Mesendoderm (in vitro differentiated cells): ENCODE data around the gene ZSCAN32.

ENCODE experiments used
- DNase-seq: peaks from one replicate; pipeline ENCODE4 v3.0.0; 2013
- H2AK5ac ChIP-seq: 2 replicates; pipeline ENCODE4 v1.6.1; 2013; ENCODE audit warnings: low read length, inconsistent platforms
- H2BK120ac ChIP-seq: 2 replicates; pipeline ENCODE4 v1.6.1; 2013; ENCODE audit warnings: low read depth, mild to moderate bottlenecking, low read length, moderate library complexity, mixed read lengths
- H2BK15ac ChIP-seq: replicated peaks from 2 replicates; pipeline ENCODE4 v1.6.1; 2013; ENCODE audit warnings: low read depth, mild to moderate bottlenecking, moderate library complexity
- H2BK5ac ChIP-seq: 2 replicates; pipeline ENCODE4 v1.6.1; 2013; ENCODE audit warnings: low read length, inconsistent platforms
- H3K18ac ChIP-seq: 2 replicates; pipeline ENCODE4 v1.6.1; 2013; ENCODE audit warnings: mild to moderate bottlenecking, low read length, mixed read lengths
- H3K23ac ChIP-seq: one replicate; pipeline ENCODE4 v1.6.1; 2013; ENCODE audit warnings: low read length
- H3K27ac ChIP-seq: 2 replicates; pipeline ENCODE4 v1.5.1; 2013; ENCODE audit warnings: low read depth, mild to moderate bottlenecking, inconsistent platforms, low read length, moderate library complexity
- H3K27me3 ChIP-seq: 2 replicates; pipeline ENCODE4 v1.6.1; 2013; ENCODE audit warnings: low read length, control low read depth, mild to moderate bottlenecking, inconsistent platforms; ENCODE audit not compliant: insufficient read depth, poor library complexity
- H3K36me3 ChIP-seq: 2 replicates; pipeline ENCODE4 v1.6.1; 2013; ENCODE audit warnings: low read length, inconsistent platforms; ENCODE audit not compliant: control insufficient read depth, insufficient read depth
- H3K4ac ChIP-seq: one replicate; pipeline ENCODE4 v1.6.1; 2013; ENCODE audit warnings: low read depth, mild to moderate bottlenecking, low read length, moderate library complexity
- H3K4me1 ChIP-seq: 2 replicates; pipeline ENCODE4 v1.6.1; 2013; ENCODE audit warnings: low read depth, low read length, inconsistent platforms; ENCODE audit not compliant: control insufficient read depth
- H3K4me2 ChIP-seq: 2 replicates; pipeline ENCODE4 v1.6.1; 2013; ENCODE audit warnings: low read length
- H3K4me3 ChIP-seq: 2 replicates; pipeline ENCODE4 v1.5.1; 2013; ENCODE audit warnings: mild to moderate bottlenecking, low read length
- H3K56ac ChIP-seq: one replicate; pipeline ENCODE4 v1.6.1; 2013; ENCODE audit warnings: low read length
- H3K79me1 ChIP-seq: 2 replicates; pipeline ENCODE4 v1.6.1; 2013; ENCODE audit warnings: low read length, inconsistent platforms
- H3K79me2 ChIP-seq: 2 replicates; pipeline ENCODE4 v1.6.1; 2013; ENCODE audit warnings: mild to moderate bottlenecking, low read length; ENCODE audit not compliant: control insufficient read depth, insufficient read depth
- H3K9ac ChIP-seq: 2 replicates; pipeline ENCODE4 v1.6.1; 2013; ENCODE audit warnings: low read length, inconsistent platforms
- H4K5ac ChIP-seq: one replicate; pipeline ENCODE4 v1.6.1; 2013; ENCODE audit warnings: low read length
- H4K8ac ChIP-seq: one replicate; pipeline ENCODE4 v1.6.1; 2013; ENCODE audit warnings: low read depth, mild to moderate bottlenecking, control low read depth, low read length, moderate library complexity
- WGBS: extraction: QIAGEN DNeasy Blood & Tissue Kit; methylation state at CpG from one replicate; pipeline ENCODE4 v1.1.7; 2013; ENCODE audit warnings: low lambda C conversion rate, missing lambda C conversion rate; ENCODE audit not compliant: insufficient coverage; ENCODE audit errors: extremely low coverage; 5-methylcytosine and 5-hydroxymethylcytosine counted together

Gene ZSCAN32

DNA sequence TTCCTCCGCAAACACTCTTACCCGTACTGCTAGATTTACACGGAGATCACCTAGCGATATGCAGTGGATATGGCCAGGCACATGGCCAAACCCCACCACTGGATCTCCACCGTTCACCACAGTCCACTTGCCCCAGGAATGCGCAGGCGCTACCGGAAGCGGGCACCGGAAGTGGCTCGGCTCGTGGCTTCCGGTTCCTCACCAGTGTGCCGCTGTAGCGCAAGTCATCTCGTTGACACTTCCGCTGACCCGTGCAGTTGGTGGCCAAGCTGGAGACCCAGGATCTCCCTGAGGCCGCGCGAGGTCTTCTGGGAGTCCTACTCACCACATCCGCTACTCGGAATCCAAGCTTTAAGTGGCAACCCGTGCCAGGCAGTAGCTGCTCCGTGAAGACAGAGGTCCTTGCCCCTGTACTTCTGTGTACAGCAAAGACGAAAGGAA lies 31.0 kb upstream of the ZSCAN32 start:
- Histone ChIP-seq H2BK5ac (no peak overlapping the region), H3K27me3 (no peaks in the 10 kb centered on the region), H4K5ac (no peak overlapping the region), H3K56ac (no peak overlapping the region), H3K4me3 (no peak overlapping the region), H2BK15ac (no peak overlapping the region), H3K9ac (no peak overlapping the region), H3K79me1 (no peaks in the 10 kb centered on the region), H3K36me3 (no peaks in the 10 kb centered on the region), H3K27ac (no peak overlapping the region), H3K18ac (no peak overlapping the region), H3K4me2 (no peak overlapping the region), H2AK5ac (no peak overlapping the region), H3K4ac (no peak overlapping the region), H3K23ac (no peak overlapping the region), H3K4me1 (no peaks in the 10 kb centered on the region), H4K8ac (no peak overlapping the region), H2BK120ac (no peak overlapping the region), H3K79me2 (no peaks in the 10 kb centered on the region)
- WGBS: no CpG with 5 or more reads among the region's 26 CpGs
- no peak for DNase-seq

DNA sequence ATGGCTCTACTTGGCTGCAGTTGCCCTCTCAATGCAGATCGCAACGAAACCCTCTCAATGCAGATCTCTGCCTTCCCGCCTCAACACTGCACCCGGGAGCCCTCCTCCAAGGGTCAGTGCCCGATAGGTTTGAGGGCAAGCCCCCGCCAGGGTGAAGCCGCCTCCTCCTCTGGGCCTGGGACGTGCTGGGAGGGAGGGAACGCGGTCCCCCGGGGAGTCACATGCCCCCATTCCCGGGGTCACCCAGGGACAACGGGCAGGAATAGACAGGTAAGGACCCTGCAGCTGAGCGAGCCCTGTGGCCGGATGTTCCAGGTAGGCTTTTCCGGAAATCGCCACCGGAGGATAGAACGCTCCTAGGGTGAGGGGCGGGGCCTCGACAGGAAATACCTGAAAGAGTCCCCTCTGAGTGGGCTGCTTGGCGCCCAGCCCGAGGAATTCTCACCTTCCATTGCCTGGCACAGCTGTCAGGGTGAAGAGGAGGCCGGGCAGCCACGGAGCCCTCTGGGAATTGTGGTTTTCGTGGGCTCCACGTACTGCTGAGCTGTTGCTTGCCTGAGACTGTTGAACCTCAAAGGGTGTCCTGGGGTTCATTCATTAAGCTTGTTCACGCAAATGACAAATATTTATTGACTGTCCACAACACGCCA lies 13.1 kb upstream of the ZSCAN32 start:
- Histone ChIP-seq H2BK15ac (no peak overlapping the region), H3K79me2 (no peaks in the 10 kb centered on the region), H3K9ac (no peak overlapping the region), H3K4me2 (no peak overlapping the region), H4K8ac (no peak overlapping the region), H3K56ac (no peak overlapping the region), H3K4me1 (no peaks in the 10 kb centered on the region), H3K18ac (no peak overlapping the region), H3K36me3 (peaks cover 1% of the 10 kb centered on the region), H3K27me3 (no peaks in the 10 kb centered on the region), H4K5ac (no peak overlapping the region), H2BK5ac (no peak overlapping the region), H3K23ac (no peak overlapping the region), H3K79me1 (no peaks in the 10 kb centered on the region), H2AK5ac (no peak overlapping the region), H3K4me3 (no peak overlapping the region), H3K4ac (no peak overlapping the region), H3K27ac (no peak overlapping the region), H2BK120ac (no peak overlapping the region)
- WGBS: no CpG with 5 or more reads among the region's 29 CpGs
- DNase-seq: peak; percentile 11

DNA sequence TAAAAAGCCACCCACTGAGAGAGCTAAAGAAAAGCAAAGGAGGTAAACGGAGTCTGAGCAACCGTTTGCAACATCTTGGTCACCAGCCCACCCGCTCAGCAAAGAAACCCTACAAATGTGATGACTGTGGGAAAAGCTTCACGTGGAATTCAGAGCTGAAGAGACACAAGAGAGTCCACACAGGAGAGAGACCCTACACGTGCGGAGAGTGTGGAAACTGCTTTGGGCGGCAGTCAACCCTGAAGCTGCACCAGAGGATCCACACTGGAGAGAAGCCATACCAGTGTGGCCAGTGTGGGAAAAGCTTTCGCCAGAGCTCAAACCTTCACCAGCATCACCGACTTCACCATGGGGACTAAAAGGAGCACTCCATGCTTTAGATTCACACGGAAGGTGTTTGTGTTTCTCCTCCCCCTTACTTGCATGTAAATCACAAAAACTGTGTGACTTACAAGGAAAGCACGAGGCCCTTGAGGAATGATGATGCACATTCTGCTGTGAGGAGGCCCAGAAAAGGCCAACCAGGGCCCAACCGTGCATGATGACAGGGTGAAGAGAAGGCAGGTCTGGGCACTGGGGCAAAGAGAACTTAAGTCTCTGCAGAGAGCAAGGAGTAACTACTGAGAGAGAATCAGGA lies 7.9 kb upstream of the ZSCAN32 start:
- DNase-seq: no peak
- no peaks in the 10 kb centered on the region for H3K27me3 ChIP-seq
- H3K23ac ChIP-seq: no peak overlapping the region
- no peak overlapping the region for H2BK15ac ChIP-seq
- no peaks in the 10 kb centered on the region for H3K79me2 ChIP-seq
- no peak overlapping the region for H3K4ac ChIP-seq
- H3K36me3 ChIP-seq: peaks cover 8% of the 10 kb centered on the region
- H3K4me1 ChIP-seq: no peaks in the 10 kb centered on the region
- H2AK5ac ChIP-seq: no peak overlapping the region
- H2BK5ac ChIP-seq: no peak overlapping the region
- H3K4me2 ChIP-seq: no peak overlapping the region
- WGBS: no CpG with 5 or more reads among the region's 12 CpGs
- no peak overlapping the region for H3K18ac ChIP-seq
- H4K8ac ChIP-seq: no peak overlapping the region
- no peak overlapping the region for H3K56ac ChIP-seq
- peaks cover 4% of the 10 kb centered on the region for H3K79me1 ChIP-seq
- H4K5ac ChIP-seq: no peak overlapping the region
- H3K4me3 ChIP-seq: peak overlapping the region; percentile 59
- H2BK120ac ChIP-seq: no peak overlapping the region
- no peak overlapping the region for H3K9ac ChIP-seq
- H3K27ac ChIP-seq: no peak overlapping the region

DNA sequence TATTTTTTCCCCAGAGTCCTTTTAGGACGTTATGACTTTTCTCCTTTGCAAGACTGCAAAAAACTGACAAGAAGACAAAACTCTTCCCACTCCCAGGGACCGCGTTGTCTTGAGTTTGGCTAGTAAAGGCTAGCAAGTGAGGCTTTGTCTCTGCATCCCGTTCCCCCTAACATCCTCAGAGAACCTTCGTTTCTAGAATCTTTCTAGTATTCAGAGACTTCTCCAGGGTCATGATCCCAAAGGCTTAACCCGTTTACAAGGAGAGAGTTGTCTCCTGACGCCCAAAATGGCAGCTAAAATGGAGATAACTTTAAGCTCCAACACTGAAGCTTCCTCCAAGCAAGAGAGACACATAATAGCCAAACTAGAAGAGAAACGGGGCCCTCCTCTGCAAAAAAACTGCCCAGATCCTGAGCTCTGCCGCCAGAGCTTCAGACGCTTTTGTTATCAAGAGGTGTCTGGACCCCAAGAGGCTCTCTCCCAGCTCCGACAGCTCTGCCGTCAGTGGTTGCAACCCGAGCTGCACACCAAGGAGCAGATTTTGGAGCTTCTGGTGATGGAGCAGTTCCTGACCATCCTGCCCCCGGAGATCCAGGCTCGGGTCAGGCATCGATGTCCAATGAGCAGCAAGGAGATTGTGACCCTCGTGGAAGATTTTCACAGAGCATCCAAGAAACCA lies 1.1 kb upstream of the ZSCAN32 start:
- DNase-seq: peak; percentile 40
- Histone ChIP-seq H2BK120ac (no peak overlapping the region), H3K27me3 (no peaks in the 10 kb centered on the region), H3K27ac (no peak overlapping the region), H3K4me2 (peak overlapping the region; percentile 64), H2BK15ac (no peak overlapping the region), H3K4me3 (peak overlapping the region; percentile 77), H3K56ac (peak overlapping the region; percentile 96), H3K4ac (peak overlapping the region; percentile 23), H3K4me1 (no peaks in the 10 kb centered on the region), H2BK5ac (no peak overlapping the region), H4K8ac (no peak overlapping the region), H3K79me1 (peaks cover 20% of the 10 kb centered on the region), H3K36me3 (peaks cover 3% of the 10 kb centered on the region), H3K79me2 (peaks cover 6% of the 10 kb centered on the region), H3K23ac (no peak overlapping the region), H4K5ac (no peak overlapping the region), H3K18ac (peak overlapping the region; percentile 32), H3K9ac (peak overlapping the region; percentile 88), H2AK5ac (no peak overlapping the region)
- no CpG with 5 or more reads among the region's 17 CpGs for WGBS

GRCh38 chr16:3400446-3400778 lies 392 bp downstream of the ZSCAN32 start:
- no peak overlapping the region for H4K5ac ChIP-seq
- H2BK15ac ChIP-seq: no peak overlapping the region
- peak overlapping the region; percentile 94 for H3K23ac ChIP-seq
- DNase-seq: no peak
- no peak overlapping the region for H2BK5ac ChIP-seq
- peak overlapping the region; percentile 44 for H3K18ac ChIP-seq
- H3K4me1 ChIP-seq: no peaks in the 10 kb centered on the region
- H3K27me3 ChIP-seq: no peaks in the 10 kb centered on the region
- H3K4me2 ChIP-seq: peak overlapping the region; percentile 71
- H3K4me3 ChIP-seq: peak overlapping the region; percentile 99
- peak overlapping the region; percentile 88 for H3K27ac ChIP-seq
- peak overlapping the region; percentile 98 for H3K9ac ChIP-seq
- H3K79me1 ChIP-seq: peaks cover 24% of the 10 kb centered on the region
- H3K4ac ChIP-seq: no peak overlapping the region
- WGBS: no CpG with 5 or more reads among the region's 18 CpGs
- H3K56ac ChIP-seq: peak overlapping the region; percentile 97
- H2AK5ac ChIP-seq: no peak overlapping the region
- peak overlapping the region; percentile 79 for H4K8ac ChIP-seq
- no peak overlapping the region for H2BK120ac ChIP-seq
- peaks cover 4% of the 10 kb centered on the region for H3K36me3 ChIP-seq
- H3K79me2 ChIP-seq: peaks cover 6% of the 10 kb centered on the region
